Stimulated activated CD4-positive, alpha-beta T cell treated with anti-CD3 and anti-CD28 coated beads, TNF-alpha, amount 100 ng/mL, for 4 hours (primary cell): ENCODE measurements around the gene HMOX1.

ENCODE experiments used
- DNase-seq, 3 experiments: peaks; one replicate each; pipeline ENCODE4 v3.0.0-alpha.2; 2020; ENCODE audit warnings: low read depth in 3 of 3

HMOX1 gene, protein sequence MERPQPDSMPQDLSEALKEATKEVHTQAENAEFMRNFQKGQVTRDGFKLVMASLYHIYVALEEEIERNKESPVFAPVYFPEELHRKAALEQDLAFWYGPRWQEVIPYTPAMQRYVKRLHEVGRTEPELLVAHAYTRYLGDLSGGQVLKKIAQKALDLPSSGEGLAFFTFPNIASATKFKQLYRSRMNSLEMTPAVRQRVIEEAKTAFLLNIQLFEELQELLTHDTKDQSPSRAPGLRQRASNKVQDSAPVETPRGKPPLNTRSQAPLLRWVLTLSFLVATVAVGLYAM

DNA sequence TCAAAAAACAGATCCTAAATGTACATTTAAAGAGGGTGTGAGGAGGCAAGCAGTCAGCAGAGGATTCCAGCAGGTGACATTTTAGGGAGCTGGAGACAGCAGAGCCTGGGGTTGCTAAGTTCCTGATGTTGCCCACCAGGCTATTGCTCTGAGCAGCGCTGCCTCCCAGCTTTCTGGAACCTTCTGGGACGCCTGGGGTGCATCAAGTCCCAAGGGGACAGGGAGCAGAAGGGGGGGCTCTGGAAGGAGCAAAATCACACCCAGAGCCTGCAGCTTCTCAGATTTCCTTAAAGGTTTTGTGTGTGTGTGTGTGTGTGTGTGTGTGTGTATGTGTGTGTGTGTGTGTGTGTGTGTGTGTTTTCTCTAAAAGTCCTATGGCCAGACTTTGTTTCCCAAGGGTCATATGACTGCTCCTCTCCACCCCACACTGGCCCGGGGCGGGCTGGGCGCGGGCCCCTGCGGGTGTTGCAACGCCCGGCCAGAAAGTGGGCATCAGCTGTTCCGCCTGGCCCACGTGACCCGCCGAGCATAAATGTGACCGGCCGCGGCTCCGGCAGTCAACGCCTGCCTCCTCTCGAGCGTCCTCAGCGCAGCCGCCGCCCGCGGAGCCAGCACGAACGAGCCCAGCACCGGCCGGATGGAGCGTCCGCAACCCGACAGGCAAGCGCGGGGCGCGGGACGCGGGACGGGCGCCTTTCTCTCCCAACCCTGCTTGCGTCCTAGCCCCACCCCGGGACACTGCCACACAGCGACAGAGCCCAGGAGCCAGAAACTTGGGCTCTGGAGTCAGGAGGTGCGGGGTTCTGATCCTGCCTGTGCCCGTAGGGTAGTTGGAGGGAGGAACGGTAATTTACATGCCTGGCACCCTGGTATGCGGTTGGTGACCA is at the start of gene HMOX1:
Gene HMOX1, plus strand, starts transcription at position 560 of the 887 bp plus-strand sequence. Its CDS starts 78 bp downstream, at position 638.
- peak in 1 of 3 experiments; percentile 20 for DNase-seq

DNA sequence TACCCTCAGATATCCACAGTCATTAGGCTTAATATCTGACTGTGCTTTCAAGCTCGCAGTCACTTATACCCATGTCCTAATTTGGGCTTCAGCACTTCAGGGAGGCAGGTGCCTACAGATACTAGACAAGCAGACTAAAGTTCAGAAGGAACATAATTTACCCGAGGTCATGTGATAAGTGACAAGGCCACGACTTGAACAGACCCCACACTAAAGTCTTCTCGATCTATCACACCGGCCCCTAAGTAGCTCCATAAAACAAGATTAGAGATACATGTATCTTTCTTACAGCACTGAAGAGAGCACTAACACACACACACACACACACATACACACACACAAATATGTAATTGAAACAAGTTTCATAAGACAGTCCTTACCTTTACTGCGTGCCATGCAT is 48.6 kb upstream of the HMOX1 start:
- DNase-seq = no peak

DNA sequence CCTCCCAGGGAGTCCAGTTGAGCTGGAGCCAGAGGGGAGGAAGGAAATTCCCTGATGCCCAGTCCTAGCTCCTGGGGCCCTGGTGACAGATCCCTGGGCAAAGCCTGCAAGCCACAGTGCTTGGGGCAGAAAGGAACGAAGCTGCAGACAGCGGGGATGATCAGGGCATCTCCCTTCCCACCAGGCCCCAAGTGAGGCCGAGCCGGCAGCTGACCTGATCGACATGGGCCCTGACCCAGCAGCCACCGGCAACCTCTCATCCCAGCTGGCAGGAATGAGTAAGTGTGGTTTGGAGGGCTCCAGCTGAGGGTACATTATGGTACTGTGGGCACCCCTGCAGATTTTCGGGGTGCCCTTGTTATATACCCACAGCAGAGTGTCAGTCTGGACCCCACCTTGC is 47.7 kb upstream of the HMOX1 start:
- no peak for DNase-seq

- DNase-seq = no peak
These were observed 46.9 kb upstream of the HMOX1 start for GRCh38 chr22:35334004-35334403.

- no peak for DNase-seq
These were observed 45.4 kb upstream of the HMOX1 start for GRCh38 chr22:35335468-35335867.

DNA sequence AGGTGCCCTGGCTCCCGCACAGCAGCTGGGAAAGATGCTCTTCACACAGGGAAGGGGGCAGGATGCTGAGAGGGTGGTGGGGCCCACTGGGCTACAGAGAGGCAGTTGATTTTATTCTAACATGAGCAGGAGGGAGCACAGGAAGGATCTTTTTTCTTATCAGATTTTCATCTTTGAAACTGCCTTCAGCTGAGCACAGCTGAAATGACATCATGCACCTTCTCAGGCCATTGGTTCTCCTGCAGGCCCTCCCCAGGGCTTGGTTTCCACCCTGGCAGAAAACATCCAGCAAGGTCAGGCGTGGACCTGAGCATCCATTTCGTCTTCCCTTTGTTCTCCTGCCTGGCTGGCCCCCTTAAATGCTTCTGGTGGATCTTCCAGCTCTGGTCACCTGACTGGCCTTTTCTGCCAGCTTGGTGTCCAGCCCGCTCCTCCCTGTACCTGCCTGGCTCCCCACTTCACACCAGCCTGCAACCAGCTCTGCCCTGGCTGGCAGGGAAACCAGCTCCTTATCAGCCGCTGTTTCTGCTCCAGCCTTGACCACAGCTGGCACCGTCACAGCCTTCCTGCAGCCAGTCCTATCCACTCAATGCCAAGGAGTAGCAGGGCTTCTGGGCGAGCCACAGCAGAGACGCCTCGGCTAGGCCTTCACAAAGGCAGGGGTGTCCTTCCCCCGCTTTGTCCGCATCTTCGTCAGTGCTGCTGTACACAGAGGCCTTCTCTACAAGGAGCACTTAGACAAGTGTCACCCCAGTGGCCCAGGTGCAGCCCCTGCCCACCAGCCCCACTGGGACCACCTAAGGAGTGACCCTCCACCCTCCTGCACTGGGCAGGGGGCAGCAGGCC is 44.7 kb upstream of the HMOX1 start:
- no peak for DNase-seq

GRCh38 chr22:35337932-35338331 is 43.0 kb upstream of the HMOX1 start:
- DNase-seq = no peak

GRCh38 chr22:35341090-35341874 is 39.6 kb upstream of the HMOX1 start:
- DNase-seq = no peak

- DNase-seq = no peak
These were observed 38.5 kb upstream of the HMOX1 start for GRCh38 chr22:35342390-35342789.

- no peak for DNase-seq
These were observed 37.0 kb upstream of the HMOX1 start for GRCh38 chr22:35343664-35344550.

- DNase-seq = no peak
These were observed 35.8 kb upstream of the HMOX1 start for GRCh38 chr22:35344956-35345690.

GRCh38 chr22:35345808-35346505 is 34.9 kb upstream of the HMOX1 start:
- DNase-seq = no peak

- DNase-seq = no peak
These were observed 34.2 kb upstream of the HMOX1 start for GRCh38 chr22:35346596-35347220.

- DNase-seq = no peak
These were observed 33.4 kb upstream of the HMOX1 start for GRCh38 chr22:35347462-35347861.

GRCh38 chr22:35348026-35348590 is 32.8 kb upstream of the HMOX1 start:
- DNase-seq = no peak

GRCh38 chr22:35348703-35349102 is 32.2 kb upstream of the HMOX1 start:
- no peak for DNase-seq

DNA sequence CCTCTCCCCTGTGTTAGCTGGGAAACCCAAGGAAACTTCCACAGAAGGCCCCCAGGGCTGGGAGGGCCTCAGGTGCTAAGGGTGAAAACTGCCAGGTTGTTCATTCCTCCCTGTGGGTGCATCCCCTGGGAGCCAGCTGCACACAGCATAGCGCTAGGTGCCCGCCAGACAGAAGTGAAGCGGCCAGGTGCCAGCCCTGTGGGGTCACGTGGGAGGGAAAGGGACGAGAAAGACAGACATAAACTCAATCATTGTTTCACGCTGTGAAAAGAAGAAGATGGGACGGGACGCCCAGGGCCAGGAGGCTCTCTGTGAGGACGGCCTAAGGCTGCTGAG is 31.6 kb upstream of the HMOX1 start:
- DNase-seq = no peak
